Breast epithelium (tissue), 3 donors: ENCODE results near the gene CNTNAP5.

Experiments used
- CTCF ChIP-seq, 3 donors: fragments of 450-650 bp; IDR thresholded peaks; one replicate each; pipeline ENCODE4 v1.5.1; 2016 to 2017; ENCODE audit warnings: antibody characterized with exemption in 3 of 3, mild to moderate bottlenecking in 3 of 3, moderate library complexity in 3 of 3
- POLR2A ChIP-seq: fragments of 450-650 bp; IDR thresholded peaks from one replicate; pipeline ENCODE4 v1.6.1; 2016; ENCODE audit warnings: antibody characterized with exemption, mild to moderate bottlenecking, moderate library complexity

- TF ChIP-seq POLR2A: no peak
- no peak for TF ChIP-seq CTCF (IDR thresholded peaks at IDR 0.05)
These were observed 41.7 kb downstream of the CNTNAP5 start for GRCh38 chr2:124066776-124067175.
